ENCODE results near the gene PDE10A. TPM values are rescaled to one million over a fixed set of nuclear protein-coding genes. Genes with fewer than 3 reads are reported as not detected.

The PDE10A gene
- total RNA-seq, 1 donor = 5.6 TPM

- no peak for TF ChIP-seq CTCF (IDR thresholded peaks at IDR 0.05; ENCODE audit: insufficient read depth, low read depth, low read length)
Observed at GRCh38 chr6:165292657-165293056, 370.4 kb downstream of the PDE10A start.

More at GRCh38 chr6:165292657-165293056, 370.4 kb downstream of the PDE10A start:
- DNase-seq (ENCODE audit: low read depth) = no peak
- H3K4me3 ChIP-seq (ENCODE audit: low read depth, low read length) = no peak overlapping the region

Small RNA genes lying within 50 kb of the gene (small RNA-seq; reads per million reads assigned to genes)
- not detected for gene RNA5SP226

Data from fibroblast of villous mesenchyme (primary cell).